OCI-LY3 (cell line): ENCODE data around the gene GLYR1.

Source experiments
- EZH2phosphoT487 ChIP-seq: fragments of 200-600 bp; shearing (Covaris generic); IDR thresholded peaks from 2 replicates; pipeline ENCODE4 v1.6.1; 2018; ENCODE audit warnings: antibody characterized with exemption, mixed run types, low read depth
- TF ChIP-seq, protein P1 (sequence below): fragments of 200-600, 300-600 bp; sonication (generic); IDR thresholded peaks from 2 replicates; pipeline ENCODE4 v1.5.1; 2014; ENCODE audit warnings: antibody characterized with exemption, low read length, low read depth

DNA sequence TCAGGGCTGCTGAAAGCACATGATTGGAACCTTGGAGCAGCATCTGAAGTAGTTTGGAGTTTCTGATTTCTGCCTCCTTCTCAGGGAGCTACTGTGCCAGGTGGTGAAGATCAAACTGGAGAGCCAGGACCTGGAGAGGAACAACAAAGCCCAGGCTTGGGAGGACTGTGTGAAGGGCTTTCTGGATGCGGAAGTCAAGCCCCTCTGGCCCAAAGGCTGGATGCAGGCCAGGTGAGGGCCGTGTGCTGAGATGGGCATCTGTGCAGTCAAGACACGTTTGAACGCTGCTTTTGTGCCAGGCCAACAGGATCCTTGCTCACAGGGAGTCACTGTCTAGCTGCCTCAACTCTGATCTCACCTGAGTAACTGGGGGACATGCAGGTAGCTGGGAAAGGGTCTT, 24.0 kb upstream of the GLYR1 start:
- TF ChIP-seq, protein P1, sequence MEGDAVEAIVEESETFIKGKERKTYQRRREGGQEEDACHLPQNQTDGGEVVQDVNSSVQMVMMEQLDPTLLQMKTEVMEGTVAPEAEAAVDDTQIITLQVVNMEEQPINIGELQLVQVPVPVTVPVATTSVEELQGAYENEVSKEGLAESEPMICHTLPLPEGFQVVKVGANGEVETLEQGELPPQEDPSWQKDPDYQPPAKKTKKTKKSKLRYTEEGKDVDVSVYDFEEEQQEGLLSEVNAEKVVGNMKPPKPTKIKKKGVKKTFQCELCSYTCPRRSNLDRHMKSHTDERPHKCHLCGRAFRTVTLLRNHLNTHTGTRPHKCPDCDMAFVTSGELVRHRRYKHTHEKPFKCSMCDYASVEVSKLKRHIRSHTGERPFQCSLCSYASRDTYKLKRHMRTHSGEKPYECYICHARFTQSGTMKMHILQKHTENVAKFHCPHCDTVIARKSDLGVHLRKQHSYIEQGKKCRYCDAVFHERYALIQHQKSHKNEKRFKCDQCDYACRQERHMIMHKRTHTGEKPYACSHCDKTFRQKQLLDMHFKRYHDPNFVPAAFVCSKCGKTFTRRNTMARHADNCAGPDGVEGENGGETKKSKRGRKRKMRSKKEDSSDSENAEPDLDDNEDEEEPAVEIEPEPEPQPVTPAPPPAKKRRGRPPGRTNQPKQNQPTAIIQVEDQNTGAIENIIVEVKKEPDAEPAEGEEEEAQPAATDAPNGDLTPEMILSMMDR, result no peak
- no peak for TF ChIP-seq EZH2phosphoT487
